ENCODE measurements around the gene XAB2. TPM values are rescaled to one million over a fixed set of nuclear protein-coding genes. Genes with fewer than 3 reads are reported as not detected.

XAB2 gene
- total RNA-seq, 1 experiment from 2014 or later, result 36.9 TPM

DNA sequence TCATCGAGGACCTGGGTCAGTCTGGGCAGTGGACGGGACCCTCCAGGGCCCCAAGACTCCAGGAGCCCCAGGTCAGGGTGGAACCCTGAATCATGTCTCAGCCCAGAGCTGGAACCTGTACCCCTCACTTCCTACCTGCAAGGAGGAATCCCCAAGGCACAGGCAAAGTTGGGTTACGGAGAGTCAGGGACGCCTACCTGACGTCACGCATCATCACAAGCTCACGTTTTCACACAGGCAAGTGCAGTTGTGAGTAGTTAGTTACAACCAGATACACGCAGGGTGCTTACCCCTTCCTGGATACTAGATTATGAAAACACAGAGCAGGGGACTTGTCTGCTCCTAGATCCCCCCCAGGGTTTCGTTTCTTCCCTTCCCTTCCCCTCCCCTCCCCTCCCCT is 41.4 kb upstream of the XAB2 start:
- CTCF ChIA-PET, result interaction anchor here (0.8 kb wide), 2 partner anchors 182 to 232 kb away, joined by 3 to 6 read pairs; no protein-coding TSS in a partner anchor
- Histone ChIP-seq H3K36me3 (ENCODE audit: control insufficient read depth, insufficient read depth, low read length) (no peaks in the 10 kb centered on the region), H3K27me3 (ENCODE audit: control insufficient read depth, insufficient read depth, low read length) (no peaks in the 10 kb centered on the region), H3K4me3 (ENCODE audit: low read depth in 2 of 2, low read length in 2 of 2) (peak overlapping the region in 1 of 2 experiments; percentile 32; a peak in 2 of 4 replicates), H3K9me3 (ENCODE audit: control insufficient read depth, insufficient read depth, low read depth, low read length) (no peaks in the 10 kb centered on the region), H3K27ac (ENCODE audit: low read length) (no peak overlapping the region), H3K4me1 (ENCODE audit: control insufficient read depth, insufficient read depth, low read length) (no peaks in the 10 kb centered on the region)
- in situ Hi-C loops (cut with HindIII; ENCODE audit: low pct_unique_long_range_greater_than_20kb, low sequenced_read_pairs) (no loop called here), intact Hi-C loops (cut with micrococcal nuclease; ENCODE audit: unreplicated experiment) (no loop called here)
- TF ChIP-seq CTCF (IDR thresholded peaks at IDR 0.05) (no peak), REST (IDR thresholded peaks at IDR 0.05; ENCODE audit: insufficient read depth in 1 of 2, low read depth in 2 of 2, low read length in 1 of 2) (no peak), SIN3A (IDR thresholded peaks at IDR 0.05; ENCODE audit: borderline replicate concordance, insufficient read depth, low read depth, low read length) (no peak), TCF7L2 (IDR thresholded peaks at IDR 0.05; ENCODE audit: low read depth, low read length) (no peak), POLR2AphosphoS5 (IDR thresholded peaks at IDR 0.05; ENCODE audit: low read depth, low read length) (no peak)
- POLR2A ChIA-PET, result interaction anchor here (0.6 kb wide), 1 partner anchor 149 kb away, joined by 5 read pairs; no protein-coding TSS in a partner anchor
- no TSS peak for BruUV-seq (replicated peaks)
- DNase-seq (ENCODE audit: low read depth, low spot score) (no peak), ATAC-seq (no peak)

- Histone ChIP-seq H3K9me3 (ENCODE audit: control insufficient read depth, insufficient read depth, low read depth, low read length) (no peaks in the 10 kb centered on the region), H3K4me3 (ENCODE audit: low read depth in 2 of 2, low read length in 2 of 2) (peak overlapping the region; percentile 18 to 32; a peak in 3 of 4 replicates), H3K27me3 (ENCODE audit: control insufficient read depth, insufficient read depth, low read length) (no peaks in the 10 kb centered on the region), H3K4me1 (ENCODE audit: control insufficient read depth, insufficient read depth, low read length) (no peaks in the 10 kb centered on the region), H3K36me3 (ENCODE audit: control insufficient read depth, insufficient read depth, low read length) (no peaks in the 10 kb centered on the region), H3K27ac (ENCODE audit: low read length) (no peak overlapping the region)
- ATAC-seq, result peak; percentile 60; the same call in 1 of the 2 replicates
- no peak for DNase-seq (ENCODE audit: low read depth, low spot score)
- intact Hi-C loops (cut with micrococcal nuclease; ENCODE audit: unreplicated experiment), result no loop called here
- BruUV-seq (replicated peaks), result no TSS peak
- POLR2A ChIA-PET, result no interaction called here
- CTCF ChIA-PET, result interaction anchor here (0.8 kb wide), 2 partner anchors 182 to 231 kb away, joined by 3 to 6 read pairs; no protein-coding TSS in a partner anchor
- TF ChIP-seq SIN3A (IDR thresholded peaks at IDR 0.05; ENCODE audit: borderline replicate concordance, insufficient read depth, low read depth, low read length) (no peak), TCF7L2 (IDR thresholded peaks at IDR 0.05; ENCODE audit: low read depth, low read length) (no peak), POLR2AphosphoS5 (IDR thresholded peaks at IDR 0.05; ENCODE audit: low read depth, low read length) (no peak), REST (IDR thresholded peaks at IDR 0.05; ENCODE audit: insufficient read depth in 1 of 2, low read depth in 2 of 2, low read length in 1 of 2) (no peak), CTCF (IDR thresholded peaks at IDR 0.05) (no peak)
- in situ Hi-C loops (cut with HindIII; ENCODE audit: low pct_unique_long_range_greater_than_20kb, low sequenced_read_pairs), result no loop called here
Observed at GRCh38 chr19:7670150-7670783, 40.9 kb upstream of the XAB2 start.
